Cardiac fibroblast (primary cell): ENCODE results near the gene PRUNE1.
A peak's percentile ranks its signal among the peaks of the same experiment; 100 is the strongest.

Experiments used
- DNase-seq, 2 donors: peaks; one replicate each; pipeline versions ENCODE4 v3.0.0 to v3.0.0-alpha.2; 2010; ENCODE audit warnings: low read depth in 2 of 2
- H3K4me3 ChIP-seq, 2 donors: replicated peaks in 1 of 2; 1 replicate in 1 of 2; 2 replicates in 1 of 2; pipeline ENCODE4 v1.5.1; 2011; ENCODE audit warnings: low read depth in 2 of 2, low read length in 2 of 2, mild to moderate bottlenecking in 2 of 2, moderate library complexity in 1 of 2
- TF ChIP-seq, protein P1 (sequence below): IDR thresholded peaks from one replicate; pipeline ENCODE4 v1.5.1; 2011; ENCODE audit warnings: low read depth, mild to moderate bottlenecking, low read length, inconsistent platforms

The PRUNE1 gene

GRCh38 chr1:151062741-151063371, 54.6 kb downstream of the PRUNE1 start:
- TF ChIP-seq, protein P1, sequence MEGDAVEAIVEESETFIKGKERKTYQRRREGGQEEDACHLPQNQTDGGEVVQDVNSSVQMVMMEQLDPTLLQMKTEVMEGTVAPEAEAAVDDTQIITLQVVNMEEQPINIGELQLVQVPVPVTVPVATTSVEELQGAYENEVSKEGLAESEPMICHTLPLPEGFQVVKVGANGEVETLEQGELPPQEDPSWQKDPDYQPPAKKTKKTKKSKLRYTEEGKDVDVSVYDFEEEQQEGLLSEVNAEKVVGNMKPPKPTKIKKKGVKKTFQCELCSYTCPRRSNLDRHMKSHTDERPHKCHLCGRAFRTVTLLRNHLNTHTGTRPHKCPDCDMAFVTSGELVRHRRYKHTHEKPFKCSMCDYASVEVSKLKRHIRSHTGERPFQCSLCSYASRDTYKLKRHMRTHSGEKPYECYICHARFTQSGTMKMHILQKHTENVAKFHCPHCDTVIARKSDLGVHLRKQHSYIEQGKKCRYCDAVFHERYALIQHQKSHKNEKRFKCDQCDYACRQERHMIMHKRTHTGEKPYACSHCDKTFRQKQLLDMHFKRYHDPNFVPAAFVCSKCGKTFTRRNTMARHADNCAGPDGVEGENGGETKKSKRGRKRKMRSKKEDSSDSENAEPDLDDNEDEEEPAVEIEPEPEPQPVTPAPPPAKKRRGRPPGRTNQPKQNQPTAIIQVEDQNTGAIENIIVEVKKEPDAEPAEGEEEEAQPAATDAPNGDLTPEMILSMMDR: no peak
- no peak overlapping the region for H3K4me3 ChIP-seq
- peak; percentile 71 to 94 for DNase-seq

DNA sequence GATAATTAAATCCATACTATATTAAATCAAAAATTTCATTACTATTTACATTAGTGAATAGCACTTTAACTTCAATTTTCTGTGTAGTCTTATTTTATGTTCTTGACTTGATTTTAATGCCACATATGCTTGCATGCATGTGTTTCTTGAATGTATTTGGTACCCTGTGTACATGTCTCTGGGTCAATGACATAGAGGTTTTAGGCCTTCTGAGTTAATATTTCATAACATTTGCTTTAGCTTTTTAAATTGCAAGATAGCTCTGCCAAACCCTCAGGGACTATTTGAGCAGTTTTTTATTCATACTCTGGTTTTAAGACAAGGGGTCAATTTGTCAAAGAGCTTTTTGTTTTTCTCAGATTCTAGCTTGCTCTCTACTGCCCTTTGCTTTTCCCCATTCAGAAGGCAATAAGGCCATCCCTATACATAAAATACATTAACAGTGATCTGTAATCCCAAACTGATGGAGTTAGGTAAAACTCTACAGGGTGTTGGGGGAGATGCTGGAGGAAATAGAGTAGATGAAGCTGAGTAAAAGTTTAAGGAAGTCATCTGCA, 56.9 kb downstream of the PRUNE1 start:
- no peak for DNase-seq
- TF ChIP-seq, protein P1: no peak
- no peak overlapping the region for H3K4me3 ChIP-seq

GRCh38 chr1:151067185-151067584, 58.9 kb downstream of the PRUNE1 start:
- TF ChIP-seq, protein P1: no peak
- no peak for DNase-seq
- H3K4me3 ChIP-seq: no peak overlapping the region

GRCh38 chr1:151069103-151069486, 60.8 kb downstream of the PRUNE1 start:
- TF ChIP-seq, protein P1: no peak
- H3K4me3 ChIP-seq: no peak overlapping the region
- no peak for DNase-seq

- DNase-seq: peak; percentile 98 to 99
- peak within 1 kb of the TSS; percentile 68 to 80 for H3K4me3 ChIP-seq
Measured at GRCh38 chr1:151070474-151071276, 62.4 kb downstream of the PRUNE1 start, which contains the start of gene GABPB2. TSS of gene GABPB2 (plus strand) at chr1:151070761. CDS start at chr1:151088190, 17,429 bp downstream.

GRCh38 chr1:151072224-151072623, 64.0 kb downstream of the PRUNE1 start:
- no peak for DNase-seq
- H3K4me3 ChIP-seq: no peak overlapping the region
- TF ChIP-seq, protein P1: no peak

More at GRCh38 chr1:151070474-151071276, 62.4 kb downstream of the PRUNE1 start, which contains the start of gene GABPB2:
- TF ChIP-seq, protein P1: peak; percentile 92
